ENCODE measurements around the gene NXNL2. TPM values are rescaled to one million over a fixed set of nuclear protein-coding genes. Genes with fewer than 3 reads are reported as not detected.

NXNL2 gene
- total RNA-seq, 1 experiment from 2014 or later: 1.4 TPM

DNA sequence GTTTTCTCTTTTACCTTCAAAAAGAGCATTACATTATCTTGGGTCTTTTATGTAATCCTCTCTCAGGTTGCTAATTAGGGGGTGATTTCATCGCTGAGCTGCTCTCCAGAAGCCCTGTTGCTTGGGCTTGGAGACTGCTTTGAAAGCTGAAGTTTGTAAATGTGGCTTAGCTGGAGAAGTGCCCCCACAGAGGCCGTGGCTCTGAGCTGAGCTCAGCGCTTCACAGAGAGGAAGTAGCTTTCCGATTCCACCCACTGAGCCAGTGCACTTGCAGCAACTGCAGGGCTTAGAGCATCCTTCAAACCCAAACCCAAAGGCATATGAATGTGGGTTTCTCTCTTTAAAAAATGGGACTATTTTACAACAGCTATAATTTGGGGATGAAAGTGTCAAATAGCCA lies 13.7 kb upstream of the NXNL2 start:
- TF ChIP-seq, protein P1, sequence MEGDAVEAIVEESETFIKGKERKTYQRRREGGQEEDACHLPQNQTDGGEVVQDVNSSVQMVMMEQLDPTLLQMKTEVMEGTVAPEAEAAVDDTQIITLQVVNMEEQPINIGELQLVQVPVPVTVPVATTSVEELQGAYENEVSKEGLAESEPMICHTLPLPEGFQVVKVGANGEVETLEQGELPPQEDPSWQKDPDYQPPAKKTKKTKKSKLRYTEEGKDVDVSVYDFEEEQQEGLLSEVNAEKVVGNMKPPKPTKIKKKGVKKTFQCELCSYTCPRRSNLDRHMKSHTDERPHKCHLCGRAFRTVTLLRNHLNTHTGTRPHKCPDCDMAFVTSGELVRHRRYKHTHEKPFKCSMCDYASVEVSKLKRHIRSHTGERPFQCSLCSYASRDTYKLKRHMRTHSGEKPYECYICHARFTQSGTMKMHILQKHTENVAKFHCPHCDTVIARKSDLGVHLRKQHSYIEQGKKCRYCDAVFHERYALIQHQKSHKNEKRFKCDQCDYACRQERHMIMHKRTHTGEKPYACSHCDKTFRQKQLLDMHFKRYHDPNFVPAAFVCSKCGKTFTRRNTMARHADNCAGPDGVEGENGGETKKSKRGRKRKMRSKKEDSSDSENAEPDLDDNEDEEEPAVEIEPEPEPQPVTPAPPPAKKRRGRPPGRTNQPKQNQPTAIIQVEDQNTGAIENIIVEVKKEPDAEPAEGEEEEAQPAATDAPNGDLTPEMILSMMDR (IDR thresholded peaks at IDR 0.05; ENCODE audit: unreplicated experiment): no peak
- Mint-ChIP-seq H3K27me3 (ENCODE audit: unreplicated experiment) (no peaks in the 10 kb centered on the region), H3K36me3 (ENCODE audit: insufficient read depth, unreplicated experiment) (no peaks in the 10 kb centered on the region), H3K4me1 (ENCODE audit: low read depth, unreplicated experiment) (no peaks in the 10 kb centered on the region), H3K9me3 (ENCODE audit: low read depth, unreplicated experiment) (no peaks in the 10 kb centered on the region), H3K4me3 (ENCODE audit: low read depth, unreplicated experiment) (no peak overlapping the region), H3K27ac (ENCODE audit: unreplicated experiment) (no peak overlapping the region)
- DNase-seq: no peak
- BruUV-seq (replicated peaks): no TSS peak
- CTCF ChIA-PET: interaction anchor here (0.5 kb wide), 1 partner anchor 13 kb away, joined by 5 read pairs; no protein-coding TSS in a partner anchor
- intact Hi-C loops (cut with micrococcal nuclease; ENCODE audit: unreplicated experiment): no loop called here

DNA sequence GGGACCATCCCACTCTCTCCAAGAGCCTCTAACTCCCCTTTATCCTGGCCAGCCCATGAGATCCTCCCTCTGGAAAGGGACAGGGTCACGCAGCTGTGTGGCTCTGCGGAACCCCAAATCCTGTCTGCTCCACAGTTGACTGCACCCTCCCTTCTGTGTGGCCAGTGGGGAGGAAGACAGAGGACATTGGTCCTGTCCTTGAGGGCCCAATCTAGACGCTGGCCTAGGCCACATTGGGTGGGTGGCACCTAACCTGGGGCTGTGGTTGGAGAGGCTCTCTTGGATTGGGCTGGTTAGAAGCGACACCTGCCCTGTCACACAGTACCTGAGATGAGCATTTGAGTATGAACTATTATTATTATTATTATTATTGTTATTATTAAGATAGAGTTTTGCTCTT lies 12.6 kb upstream of the NXNL2 start:
- intact Hi-C loops (cut with micrococcal nuclease; ENCODE audit: unreplicated experiment): no loop called here
- Mint-ChIP-seq H3K9me3 (ENCODE audit: low read depth, unreplicated experiment) (no peaks in the 10 kb centered on the region), H3K4me1 (ENCODE audit: low read depth, unreplicated experiment) (no peaks in the 10 kb centered on the region), H3K4me3 (ENCODE audit: low read depth, unreplicated experiment) (no peak overlapping the region), H3K36me3 (ENCODE audit: insufficient read depth, unreplicated experiment) (no peaks in the 10 kb centered on the region), H3K27ac (ENCODE audit: unreplicated experiment) (no peak overlapping the region), H3K27me3 (ENCODE audit: unreplicated experiment) (no peaks in the 10 kb centered on the region)
- BruUV-seq (replicated peaks): no TSS peak
- no peak for DNase-seq
- CTCF ChIA-PET: no interaction called here
- TF ChIP-seq, protein P1 (IDR thresholded peaks at IDR 0.05; ENCODE audit: unreplicated experiment): no peak

DNA sequence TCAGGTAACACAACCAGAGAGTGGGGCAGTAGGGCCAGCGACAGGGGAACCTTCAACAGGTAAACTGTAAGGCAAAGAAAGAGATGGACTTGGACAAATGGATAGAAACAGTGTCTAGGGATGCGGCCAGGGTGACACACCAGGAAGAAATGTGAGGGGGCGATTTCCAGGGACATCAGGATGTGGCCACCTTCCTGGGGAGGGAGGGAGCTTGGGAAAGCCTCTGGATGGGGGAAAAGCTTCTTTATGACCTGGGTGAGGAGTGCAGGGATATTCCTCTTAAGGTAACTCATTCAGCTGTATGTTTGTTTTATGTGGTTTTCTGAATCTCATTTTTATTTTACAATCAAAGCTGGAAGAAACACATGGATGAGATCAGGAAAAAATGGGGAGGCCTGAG lies 11.9 kb upstream of the NXNL2 start:
- TF ChIP-seq, protein P1 (IDR thresholded peaks at IDR 0.05; ENCODE audit: unreplicated experiment): no peak
- no peaks in the 10 kb centered on the region for H3K9me3 Mint-ChIP-seq (ENCODE audit: low read depth, unreplicated experiment)
- intact Hi-C loops (cut with micrococcal nuclease; ENCODE audit: unreplicated experiment): no loop called here
- no peak overlapping the region for H3K4me3 Mint-ChIP-seq (ENCODE audit: low read depth, unreplicated experiment)
- H3K27ac Mint-ChIP-seq (ENCODE audit: unreplicated experiment): no peak overlapping the region
- H3K4me1 Mint-ChIP-seq (ENCODE audit: low read depth, unreplicated experiment): no peaks in the 10 kb centered on the region
- no TSS peak for BruUV-seq (replicated peaks)
- DNase-seq: no peak
- no peaks in the 10 kb centered on the region for H3K27me3 Mint-ChIP-seq (ENCODE audit: unreplicated experiment)
- H3K36me3 Mint-ChIP-seq (ENCODE audit: insufficient read depth, unreplicated experiment): no peaks in the 10 kb centered on the region
- CTCF ChIA-PET: no interaction called here

DNA sequence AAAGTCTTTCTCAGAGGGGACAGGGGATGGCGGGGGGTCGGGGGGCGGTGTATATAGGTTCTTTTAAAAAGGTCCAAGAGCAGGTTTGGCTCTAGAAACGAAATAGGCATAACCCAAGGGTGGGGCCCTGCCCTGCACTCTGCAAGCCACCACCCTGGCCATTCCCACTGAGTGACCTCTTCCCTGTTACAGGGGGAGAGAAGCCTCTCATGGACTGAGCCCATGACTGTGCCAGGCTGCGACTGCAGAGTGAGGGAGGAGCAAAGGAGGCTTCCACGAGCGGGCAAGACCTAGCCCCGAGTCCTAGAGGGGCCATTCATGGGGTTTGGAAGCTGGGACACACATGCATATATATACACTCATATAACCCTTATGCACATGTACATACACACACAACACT lies 10.1 kb upstream of the NXNL2 start:
- TF ChIP-seq, protein P1 (IDR thresholded peaks at IDR 0.05; ENCODE audit: unreplicated experiment): no peak
- Mint-ChIP-seq H3K4me3 (ENCODE audit: low read depth, unreplicated experiment) (no peak overlapping the region), H3K36me3 (ENCODE audit: insufficient read depth, unreplicated experiment) (no peaks in the 10 kb centered on the region), H3K4me1 (ENCODE audit: low read depth, unreplicated experiment) (peaks cover 16% of the 10 kb centered on the region), H3K9me3 (ENCODE audit: low read depth, unreplicated experiment) (no peaks in the 10 kb centered on the region), H3K27ac (ENCODE audit: unreplicated experiment) (no peak overlapping the region), H3K27me3 (ENCODE audit: unreplicated experiment) (no peaks in the 10 kb centered on the region)
- BruUV-seq (replicated peaks): no TSS peak
- DNase-seq: no peak
- intact Hi-C loops (cut with micrococcal nuclease; ENCODE audit: unreplicated experiment): no loop called here
- CTCF ChIA-PET: no interaction called here
